SH-SY5Y (cell line): ENCODE data around the gene TBCD.

Source experiments
- GATA2 ChIP-seq: IDR thresholded peaks from 2 replicates; pipeline ENCODE4 v1.6.1; 2011; ENCODE audit warnings: mild to moderate bottlenecking, low read depth, low read length
- GATA3 ChIP-seq: IDR thresholded peaks from 2 replicates; pipeline ENCODE4 v1.6.1; 2011; ENCODE audit warnings: low read depth, mild to moderate bottlenecking, low read length, moderate library complexity

DNA sequence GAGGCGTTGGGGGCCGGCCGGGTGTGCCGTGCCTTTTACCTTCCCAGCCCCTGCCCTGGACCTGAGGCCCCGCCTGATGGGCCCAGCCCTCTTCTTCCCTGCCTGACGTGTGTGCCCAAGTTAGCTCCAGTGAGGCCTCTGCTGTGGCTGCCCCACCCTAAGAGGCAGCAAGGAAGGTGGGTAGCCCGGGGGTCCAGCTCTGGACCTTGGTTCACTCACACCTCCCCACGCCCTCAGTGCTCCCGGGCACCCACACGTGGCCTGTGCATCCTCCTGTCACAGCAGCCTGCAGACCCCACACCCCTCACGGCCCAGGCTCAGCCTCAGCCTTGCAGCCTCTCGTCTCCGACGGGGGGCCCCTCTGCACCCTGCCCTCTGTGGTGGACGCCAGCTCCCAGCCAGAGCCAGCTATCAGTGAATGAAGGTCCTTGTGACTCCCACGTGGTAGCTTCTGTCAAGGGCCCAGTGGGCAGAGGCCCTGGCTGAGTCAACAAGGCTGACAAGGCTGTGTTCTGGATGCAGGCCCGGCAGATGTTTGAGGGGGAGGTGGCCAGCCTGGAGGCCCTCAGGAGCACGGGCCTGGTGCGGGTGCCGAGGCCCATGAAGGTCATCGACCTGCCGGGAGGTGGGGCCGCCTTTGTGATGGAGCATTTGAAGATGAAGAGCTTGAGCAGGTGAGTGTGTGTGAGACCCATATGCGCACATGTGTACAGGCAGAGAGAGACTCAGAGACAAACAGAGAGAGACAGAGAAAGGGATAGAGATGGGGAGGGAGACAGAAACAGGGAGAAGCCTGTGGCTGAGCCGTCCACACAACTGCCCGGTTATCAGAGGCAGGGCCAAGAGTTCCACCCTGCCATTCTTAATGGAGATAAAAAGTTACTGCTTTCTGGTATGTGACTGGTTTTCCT lies 13.6 kb upstream of the TBCD start:
- TF ChIP-seq GATA2 (no peak), GATA3 (no peak)
